ENCODE results near the gene BRSK2.

GRCh38 chr11:1392111-1392510 lies 2.4 kb downstream of the BRSK2 start:
- no peak for TF ChIP-seq CTCF (conservative IDR thresholded peaks at IDR 0.05 in 1 of 2, IDR thresholded peaks at IDR 0.05 in 1 of 2; ENCODE audit: low read depth in 1 of 2, low read length in 2 of 2)
- TF ChIP-seq EZH2 (IDR thresholded peaks at IDR 0.05; ENCODE audit: low read length, missing control alignments), result no peak
